ENCODE results near the gene UGT3A2.
"Not testable (repeated sequence)": the region's sequence is repeated elsewhere in the genome, so short reads cannot be mapped to it uniquely, and the experiment has no call there.

The UGT3A2 gene

DNA sequence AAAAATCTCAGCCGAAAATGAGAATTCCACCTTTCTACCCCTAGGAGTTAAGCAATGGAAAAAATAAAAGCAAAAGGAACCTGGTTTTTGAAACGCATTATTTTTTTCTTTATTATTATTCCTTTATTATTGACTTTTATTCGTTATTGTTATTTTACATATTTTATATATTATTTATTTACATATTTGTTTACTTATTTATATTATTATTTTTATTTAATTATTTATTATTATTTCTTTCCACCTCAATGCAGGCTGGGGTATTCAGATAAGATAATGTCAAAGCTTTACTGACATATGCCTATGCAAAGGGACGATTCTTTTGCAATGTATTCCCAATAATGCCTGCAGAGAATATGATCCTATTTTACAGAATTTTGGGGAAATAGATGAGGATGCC, 16.7 kb downstream of the UGT3A2 start:
- DNase-seq = no peak

DNA sequence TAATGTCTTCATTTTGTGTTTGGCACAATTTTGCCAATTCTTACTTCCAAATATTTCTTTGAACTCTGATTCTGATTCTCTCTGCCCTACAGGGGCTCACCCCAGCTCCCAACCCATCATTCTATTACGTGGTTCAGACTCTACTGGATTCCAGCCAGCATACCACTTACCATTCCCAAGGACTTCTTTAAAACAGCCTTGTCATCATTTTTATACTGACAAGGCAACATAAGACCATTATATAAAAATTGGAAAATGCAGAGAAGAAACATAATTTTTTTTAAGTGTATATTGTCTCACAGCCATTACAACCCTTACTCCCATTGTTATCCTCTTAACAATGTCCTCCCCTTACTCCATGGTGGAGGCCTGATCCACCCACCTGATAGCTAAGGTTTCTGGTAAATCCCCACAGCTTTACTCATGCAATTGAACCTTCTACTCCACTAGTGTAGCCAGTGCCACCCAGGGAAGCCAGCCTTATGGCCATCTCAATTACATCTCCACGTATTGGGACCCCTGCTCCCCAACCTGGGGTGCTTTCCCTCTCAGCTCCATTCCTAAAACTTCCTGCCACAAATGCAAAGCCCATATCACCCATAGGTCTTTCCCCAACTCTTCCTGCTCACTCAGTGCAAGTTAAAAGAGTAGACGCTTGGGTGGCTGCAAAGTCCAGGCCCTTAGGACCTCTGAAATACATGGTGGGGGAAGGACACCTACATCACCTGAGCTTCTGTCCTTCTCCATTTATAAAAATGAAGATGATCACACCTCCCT, 19.1 kb downstream of the UGT3A2 start:
- no peak for DNase-seq

DNA sequence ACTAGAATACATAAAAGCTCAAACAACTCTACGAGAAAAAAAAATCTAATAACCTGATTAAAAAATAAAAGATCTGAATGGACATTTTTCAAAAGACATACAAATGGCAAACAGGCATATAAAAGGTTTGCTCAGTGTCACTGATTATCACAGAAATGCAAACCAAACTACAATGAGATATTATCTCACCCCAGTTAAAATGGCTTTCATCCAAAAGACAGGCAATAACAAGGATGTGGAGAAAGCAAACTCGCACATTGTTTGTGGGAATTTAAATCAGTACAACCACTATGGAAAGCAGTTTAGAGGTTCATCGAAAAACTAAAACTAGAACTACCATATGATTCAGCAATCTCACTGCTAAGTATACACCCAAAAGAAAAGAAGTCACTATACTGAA, 20.8 kb downstream of the UGT3A2 start:
- no peak for DNase-seq

DNA sequence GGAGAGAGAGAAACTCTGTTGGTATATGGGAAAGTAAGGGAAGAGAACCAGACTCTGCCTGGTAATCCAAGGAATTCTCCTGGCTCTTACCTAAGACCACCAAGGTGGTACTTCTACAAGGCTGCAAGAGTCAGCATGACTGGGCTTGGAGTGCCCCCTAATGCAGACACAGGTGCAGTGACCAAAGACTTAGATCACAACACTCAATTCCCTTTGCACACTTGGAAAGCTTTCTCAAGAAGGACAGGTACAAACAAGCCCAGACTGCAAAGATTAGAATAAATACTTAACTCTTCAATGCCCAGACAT, 25.2 kb downstream of the UGT3A2 start:
- DNase-seq = no peak

DNA sequence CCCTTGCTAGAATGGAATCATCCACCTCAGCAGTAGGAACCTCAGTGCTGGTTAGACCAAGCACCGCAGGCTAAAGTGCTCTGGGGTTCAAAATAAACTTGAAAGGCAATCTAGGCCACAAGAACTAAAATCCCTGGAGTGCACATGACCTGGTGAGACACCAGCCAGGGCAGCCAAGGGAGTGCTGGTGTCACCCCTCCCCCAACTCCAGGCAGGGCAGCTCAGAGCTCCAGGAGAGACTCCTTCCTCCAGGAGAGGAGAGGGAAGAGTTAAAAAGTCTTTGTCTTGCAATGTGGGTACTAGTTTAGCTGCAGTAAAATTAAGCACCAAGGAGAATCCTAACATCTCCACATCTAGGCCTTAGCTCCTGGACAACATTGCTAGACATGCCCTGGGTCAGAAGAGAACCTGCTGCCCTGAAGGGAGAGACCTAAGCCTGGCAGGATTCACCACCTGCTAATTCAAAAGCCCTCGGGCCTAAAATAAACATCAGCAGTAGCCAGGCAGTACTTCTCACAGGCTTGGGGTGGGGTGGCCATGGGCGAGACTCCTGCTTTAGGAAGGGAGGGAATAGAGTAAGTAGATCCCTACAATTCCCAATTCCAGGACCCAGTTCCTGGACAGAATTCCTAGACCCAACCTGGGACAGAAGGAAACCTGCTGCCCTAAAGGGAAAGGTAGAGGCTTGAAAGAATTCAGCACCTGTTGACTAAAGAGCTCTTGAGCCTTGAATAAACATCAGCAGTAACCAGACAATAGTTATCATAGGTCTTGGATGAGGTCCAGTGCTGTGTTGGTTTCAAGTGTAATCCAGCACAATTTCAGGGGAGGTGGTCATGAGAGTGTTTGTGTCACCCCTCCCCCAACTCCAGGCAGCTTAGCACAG, 25.8 kb downstream of the UGT3A2 start:
- no peak for DNase-seq

DNA sequence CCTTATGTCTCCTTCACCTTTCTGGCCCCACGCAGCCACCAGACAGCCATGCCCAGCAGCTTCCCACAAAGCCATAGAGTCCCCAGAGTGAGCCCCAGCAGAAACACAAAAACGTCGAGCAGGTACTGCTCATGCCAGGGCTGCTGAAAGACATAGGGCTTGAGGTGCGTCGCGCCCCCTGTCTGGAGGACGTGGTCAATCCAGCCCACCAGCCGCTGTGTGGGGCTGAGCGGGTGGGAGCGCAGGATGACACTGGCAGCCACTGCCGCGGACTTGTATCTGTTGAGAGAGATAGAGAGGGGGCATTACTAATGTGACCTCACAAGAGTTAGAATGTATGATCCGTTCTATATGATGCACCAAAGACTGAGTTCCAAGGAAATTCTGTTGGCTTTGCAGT, 31.0 kb downstream of the UGT3A2 start:
- DNase-seq = no peak

DNA sequence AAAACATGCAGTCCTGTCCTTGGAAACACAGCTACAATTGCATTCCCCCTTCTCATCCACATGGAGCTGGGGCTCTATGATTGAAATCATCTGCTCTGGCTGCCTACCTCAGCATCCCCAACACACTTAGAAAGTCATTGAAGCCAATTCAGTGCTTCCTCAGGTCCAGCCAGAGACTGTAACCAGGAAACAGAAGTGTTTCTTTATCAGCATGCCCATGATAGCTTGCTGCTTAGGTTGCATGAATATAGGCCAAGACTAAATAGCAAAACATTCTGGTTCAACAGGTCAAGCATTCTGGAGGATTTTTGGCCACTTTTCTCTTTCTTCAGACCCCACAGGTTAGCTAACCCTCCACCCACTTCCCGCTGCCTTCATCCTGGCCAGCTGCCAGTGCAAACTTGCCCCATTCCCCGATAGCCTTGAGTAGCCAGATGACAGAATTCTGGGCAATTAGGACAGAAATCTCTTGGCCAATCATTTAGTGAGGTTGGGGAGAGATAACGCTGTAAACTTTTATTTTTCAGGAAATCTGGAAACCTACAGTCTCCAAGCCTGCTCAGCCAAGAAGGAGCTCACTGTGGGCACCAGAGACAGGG, 32.0 kb downstream of the UGT3A2 start:
- DNase-seq = not testable (repeated sequence)

DNA sequence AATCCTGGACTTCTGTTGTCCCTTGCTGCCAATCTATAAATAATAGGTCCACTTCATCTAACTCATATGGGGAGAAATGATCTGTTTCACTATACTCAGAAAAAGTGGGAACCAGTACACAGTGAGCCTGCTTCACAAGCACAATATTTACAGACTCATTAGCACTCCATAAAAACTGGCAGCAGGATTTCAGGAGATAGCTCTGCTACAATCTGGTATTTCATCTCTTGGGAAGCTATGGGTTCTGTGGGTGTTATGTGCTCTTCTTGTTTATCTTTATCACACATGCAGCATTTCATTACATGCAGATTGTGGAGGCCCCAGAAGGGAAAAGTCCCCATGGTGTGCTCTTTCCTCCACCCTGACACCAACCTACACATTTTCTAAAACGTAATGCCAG, 33.2 kb downstream of the UGT3A2 start:
- DNase-seq = no peak

DNA sequence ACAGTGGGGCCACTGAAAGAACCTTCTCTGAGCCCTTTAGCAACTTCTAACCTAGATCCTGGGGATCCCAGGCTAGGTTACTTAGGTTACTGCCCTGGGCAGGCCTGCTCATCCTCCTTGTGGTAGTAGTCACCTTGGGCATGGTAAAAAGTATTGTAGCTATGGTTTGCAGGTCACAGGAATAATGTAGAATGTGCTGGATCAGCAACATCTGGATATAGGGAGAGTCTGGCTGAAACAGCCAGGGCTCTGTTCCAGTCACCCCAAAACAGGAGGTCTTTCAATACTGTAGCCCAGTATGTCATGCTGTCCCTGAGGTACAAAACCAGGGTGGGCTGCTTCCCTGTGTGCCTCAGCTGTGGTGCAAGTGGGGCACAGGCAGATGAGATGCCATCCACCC, 33.6 kb downstream of the UGT3A2 start:
- no peak for DNase-seq

DNA sequence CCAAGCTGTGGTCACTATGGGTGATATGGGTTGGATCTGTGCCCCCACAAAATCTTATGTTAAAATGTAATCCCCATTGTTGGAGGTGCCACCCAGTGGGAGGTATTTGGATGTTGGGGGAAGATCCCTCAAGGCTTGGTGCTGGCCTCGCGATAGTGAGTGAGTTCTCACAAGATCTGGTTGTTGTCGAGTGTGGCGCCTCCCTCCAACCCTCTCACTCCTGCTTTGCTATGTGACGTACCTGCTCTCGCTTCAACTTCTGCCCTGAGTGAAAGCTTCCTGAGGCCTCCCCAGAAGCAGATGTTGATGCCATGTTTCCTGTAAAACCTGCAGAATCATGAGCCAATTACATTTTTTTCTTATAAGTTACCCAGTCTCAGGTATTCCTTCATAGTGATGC, 35.5 kb downstream of the UGT3A2 start:
- no peak for DNase-seq

DNA sequence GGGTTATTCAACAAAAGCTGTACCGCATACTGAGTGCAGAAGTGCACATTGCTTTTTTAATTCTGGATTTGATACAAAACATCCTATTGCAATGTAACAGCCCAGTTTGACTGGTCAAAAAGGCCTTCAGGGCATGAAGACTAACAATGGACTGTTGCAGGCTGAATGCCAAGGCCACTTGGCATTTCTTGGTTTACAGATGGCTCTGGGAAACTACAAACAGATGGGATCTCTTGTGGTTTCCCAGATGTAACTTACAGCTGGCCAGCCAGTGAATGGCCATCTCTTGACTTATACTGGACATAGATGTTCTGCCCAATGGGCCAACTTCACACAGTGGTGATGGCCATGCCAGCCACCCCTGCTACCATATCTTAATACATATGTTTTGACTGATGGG, 36.8 kb downstream of the UGT3A2 start:
- no peak for DNase-seq

DNA sequence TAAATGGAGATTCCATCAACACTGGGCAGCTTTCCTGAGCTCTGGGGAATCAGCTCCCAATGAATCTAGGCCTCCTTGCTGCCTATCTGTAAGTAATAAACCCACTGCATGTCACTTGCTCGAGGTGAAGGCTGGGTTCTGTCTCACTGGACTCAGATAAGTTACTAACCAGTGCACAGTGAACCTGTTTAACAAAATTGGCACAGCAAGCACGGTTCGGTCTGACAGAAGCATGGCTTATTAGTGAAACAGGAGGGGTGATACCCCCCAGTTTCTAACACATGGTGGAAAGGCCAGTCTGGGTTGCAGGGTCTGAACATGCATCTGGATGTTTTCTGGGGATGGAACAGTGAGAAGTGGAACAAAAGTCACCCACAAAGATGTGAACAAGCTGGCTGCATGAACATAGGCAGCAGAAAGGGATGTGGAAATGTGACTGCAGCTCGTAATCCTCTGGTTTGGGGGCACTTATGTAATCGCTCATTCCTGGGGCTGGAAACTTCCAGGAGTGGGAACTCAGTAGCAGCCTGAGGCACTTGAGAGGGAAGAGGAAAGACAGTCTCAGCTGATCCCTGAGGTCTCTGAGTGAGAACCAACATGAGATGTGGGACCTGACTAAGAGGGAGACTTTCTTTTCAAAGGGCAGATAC, 37.7 kb downstream of the UGT3A2 start:
- no peak for DNase-seq

DNA sequence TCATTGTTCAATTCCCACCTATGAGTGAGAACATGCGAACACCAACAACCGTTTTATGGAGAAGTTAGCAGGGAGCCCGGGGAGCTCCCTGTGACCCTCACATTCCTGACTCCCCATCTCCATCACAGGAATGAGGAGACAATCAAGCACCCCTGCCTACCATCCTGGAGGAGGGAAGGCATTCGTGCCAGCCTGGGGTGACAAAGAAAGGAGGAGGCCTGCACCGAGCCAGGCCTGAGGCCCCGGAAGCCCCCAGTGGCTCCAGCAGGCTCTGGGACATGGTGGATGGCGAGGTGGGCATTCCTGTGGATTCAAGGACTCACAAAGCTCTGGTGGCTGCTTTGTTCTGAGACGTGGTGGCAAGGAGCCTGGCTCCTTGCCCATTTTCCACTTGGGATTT, 39.0 kb downstream of the UGT3A2 start:
- DNase-seq = no peak

DNA sequence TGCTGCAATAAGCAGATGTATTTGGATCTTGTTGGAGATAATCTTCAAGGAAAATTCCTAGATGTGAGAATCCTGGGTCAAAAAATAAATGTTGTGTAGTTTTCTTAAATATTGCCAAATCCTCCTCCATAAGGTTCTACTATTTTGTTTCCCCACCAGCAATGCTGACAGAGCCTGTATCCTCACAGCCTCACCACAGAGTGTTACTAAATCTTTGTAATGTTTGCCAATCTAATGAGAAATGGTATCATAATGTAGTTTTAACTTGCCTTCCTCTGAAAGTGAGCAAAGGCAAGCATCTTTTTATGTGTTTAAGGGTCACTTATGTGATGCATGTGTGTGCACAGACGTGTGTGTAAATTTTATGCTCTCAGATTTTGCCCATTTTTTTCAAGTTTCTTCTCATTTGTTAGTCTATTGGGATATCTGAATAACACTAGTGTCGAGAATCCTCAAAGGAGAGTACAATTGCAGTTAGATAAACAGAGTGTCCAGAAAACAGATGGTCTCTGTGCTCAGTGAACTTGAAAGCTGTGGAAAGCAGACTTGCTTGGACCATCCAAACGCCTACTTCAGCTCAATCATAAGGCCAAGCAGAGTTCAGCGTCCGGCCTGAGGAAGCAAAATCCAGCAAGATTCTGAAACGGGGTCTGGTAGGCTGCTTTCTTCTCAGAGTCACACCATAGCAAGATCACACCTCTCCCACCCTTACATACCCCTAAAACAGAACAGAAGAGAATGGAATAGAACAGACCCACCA, 39.8 kb downstream of the UGT3A2 start:
- DNase-seq = no peak

DNA sequence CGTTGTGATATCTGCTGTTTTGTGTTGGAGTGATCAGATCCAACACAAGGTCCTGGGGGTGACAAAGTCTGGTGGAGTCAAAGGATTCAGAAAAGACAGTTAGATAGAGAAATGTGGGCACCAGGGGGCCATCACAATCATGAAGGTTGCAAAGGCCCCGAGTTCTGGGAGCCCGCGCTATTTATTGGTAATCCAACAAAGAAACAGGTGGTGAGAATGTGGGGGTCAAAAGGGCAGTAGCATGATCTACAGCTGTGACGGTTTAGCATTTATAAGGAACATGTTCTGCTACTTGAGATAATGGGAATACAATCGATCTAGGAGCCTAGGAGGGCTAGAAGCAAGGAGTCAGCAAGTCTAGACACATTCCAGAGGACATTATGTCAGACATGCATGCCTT, 44.4 kb downstream of the UGT3A2 start:
- not testable (repeated sequence) for DNase-seq

DNA sequence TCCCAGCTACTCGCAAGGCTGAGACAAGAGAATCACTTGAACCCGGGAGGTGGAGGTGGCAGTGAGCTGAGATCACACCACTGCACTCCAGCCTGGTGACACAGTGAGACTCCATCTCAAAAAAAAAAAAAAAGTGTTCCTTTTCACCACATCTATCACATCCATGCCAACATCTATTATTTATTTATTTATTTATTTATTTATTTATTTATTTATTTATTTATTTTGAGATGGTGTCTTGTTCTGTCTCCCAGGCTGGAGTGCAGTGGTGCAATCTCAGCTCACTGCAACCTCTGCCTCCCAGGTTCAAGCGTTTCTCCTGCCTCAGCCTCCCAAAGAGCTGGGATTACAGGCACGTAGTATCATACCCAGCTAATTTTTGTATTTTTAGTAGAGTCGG, 47.1 kb downstream of the UGT3A2 start:
- DNase-seq = not testable (repeated sequence)

DNA sequence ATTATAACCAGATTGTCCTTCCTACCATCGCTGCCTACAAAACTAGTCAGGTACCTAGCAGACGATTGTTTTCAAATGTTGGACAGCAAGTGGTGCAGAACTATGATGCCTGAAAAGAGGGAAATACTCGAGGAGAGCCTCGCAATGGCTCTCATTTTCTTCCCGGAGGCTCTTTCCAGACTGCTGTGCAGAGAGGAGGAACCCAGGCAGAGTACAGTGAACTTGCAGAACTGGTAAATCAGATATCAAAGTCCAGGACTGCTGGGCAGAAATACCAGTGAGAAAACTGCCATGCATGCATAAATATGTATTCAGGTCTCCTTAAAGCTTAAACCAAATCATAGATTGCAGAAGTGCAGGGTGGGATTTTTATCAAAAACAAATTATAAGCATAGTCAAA, 49.1 kb downstream of the UGT3A2 start:
- DNase-seq = no peak

DNA sequence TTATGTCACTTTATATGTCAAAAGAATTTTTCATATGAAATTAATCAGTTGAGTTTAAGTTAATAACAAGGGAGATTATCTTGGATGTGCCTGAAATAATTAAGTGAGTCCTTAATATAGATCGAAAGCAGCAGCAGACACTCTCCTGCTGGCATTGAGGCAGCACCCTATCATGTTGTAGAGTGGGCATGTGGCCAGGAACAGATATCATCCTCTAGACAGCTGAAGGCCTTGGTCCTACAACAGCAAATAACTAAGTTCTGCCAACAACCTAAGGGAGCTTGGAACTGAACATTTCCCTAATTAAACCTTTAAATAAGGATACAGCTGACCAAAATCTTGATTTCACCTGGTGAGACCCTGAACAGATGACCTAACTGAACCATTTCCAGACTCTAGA, 49.7 kb downstream of the UGT3A2 start:
- DNase-seq = no peak

DNA sequence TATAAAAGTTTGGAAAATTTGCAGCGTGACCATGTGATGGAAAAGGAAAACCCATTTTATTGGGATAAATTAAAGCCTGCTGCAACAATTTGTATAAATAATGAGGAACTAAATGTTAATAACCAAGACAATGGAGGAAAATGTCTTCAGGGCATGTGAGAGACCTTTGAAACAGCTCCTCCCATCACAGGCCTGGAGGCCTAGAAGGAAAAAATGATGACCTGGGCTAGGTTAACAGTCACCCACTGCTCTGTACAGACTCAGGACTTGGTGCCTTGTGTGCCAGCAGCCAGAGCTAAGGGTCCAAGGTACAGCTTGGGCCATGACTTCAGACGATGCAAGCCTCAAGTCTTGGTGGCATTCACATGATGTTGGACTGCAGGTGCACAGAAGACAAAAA, 53.5 kb downstream of the UGT3A2 start:
- DNase-seq = no peak

DNA sequence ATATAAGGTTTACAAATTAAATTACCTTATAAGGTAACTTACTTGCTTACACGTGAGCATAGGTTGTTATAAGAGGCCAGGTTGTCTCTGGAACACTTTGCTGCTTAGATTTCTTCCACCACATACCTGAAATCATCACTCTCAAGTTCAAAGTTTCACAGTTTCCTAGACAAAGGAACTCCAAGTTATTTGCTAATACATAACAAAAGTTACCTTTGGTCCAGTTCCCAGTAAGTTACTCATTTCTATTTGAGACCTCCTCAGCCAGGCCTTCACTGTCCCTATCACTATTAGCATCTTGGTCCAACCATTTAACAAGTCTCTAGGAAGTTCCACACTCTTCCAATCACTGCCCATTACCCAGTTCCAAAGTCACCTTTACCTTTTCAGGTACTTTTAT, 57.0 kb downstream of the UGT3A2 start:
- no peak for DNase-seq

DNA sequence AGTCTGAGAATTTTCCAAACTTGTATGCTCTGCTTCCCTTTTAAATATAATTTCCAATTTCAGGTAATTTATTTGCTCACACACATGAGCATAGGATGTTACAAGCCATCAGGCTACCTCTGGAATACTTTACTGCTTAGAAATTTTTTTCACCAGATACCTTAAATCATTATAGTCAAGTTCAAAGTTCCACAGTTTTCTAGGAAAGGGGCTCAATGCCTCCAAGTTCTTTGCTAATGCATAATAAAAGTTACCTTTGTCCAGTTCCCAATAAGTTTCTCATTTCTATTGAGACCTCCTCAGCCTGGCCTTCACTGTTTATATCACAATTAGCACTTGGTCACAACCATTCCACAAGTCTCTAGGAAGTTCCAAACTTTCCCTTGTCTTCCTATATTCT, 59.3 kb downstream of the UGT3A2 start:
- DNase-seq = no peak

DNA sequence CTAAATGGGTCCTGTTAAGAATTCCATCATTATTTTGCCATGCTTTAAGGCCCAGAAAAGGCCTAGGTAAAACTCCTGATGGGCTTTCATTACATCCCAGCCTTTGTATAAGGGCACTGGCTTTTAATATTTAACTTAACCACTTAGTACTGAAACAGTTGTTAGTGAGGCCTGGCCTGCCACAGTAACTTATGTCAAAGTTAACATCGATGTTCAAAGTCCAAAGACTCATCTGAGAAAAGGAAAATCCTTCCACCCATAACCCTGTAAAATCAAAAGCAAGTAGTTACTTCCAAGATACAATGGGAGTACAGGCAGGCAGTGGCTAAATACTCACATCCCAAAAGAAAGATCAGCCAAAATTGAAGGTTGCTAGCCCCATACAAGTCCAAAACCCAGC, 60.5 kb downstream of the UGT3A2 start:
- no peak for DNase-seq

DNA sequence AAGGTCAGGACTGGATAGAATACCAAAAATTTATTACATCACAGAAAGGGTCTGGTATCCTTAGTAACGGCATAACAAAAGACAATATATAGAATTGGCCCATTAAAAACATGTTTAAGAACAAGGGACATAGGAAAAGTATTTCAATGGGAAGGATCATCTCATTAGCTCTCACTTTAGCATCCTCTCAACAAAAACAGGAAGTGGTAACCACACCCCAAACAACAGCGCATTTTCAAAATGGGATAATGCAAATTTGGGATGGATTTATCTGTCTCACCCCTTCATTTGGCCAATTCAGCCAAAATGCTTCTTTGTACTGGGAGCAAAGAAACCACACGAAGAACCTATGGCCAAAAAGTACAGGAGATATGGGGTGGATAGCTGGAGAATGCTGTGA, 65.7 kb downstream of the UGT3A2 start:
- DNase-seq = no peak

Measured in NCI-H524 treated with DMSO at 0.1 percent for 48 hours (cell line).